ENCODE data around the gene TGM5.

The TGM5 gene

DNA sequence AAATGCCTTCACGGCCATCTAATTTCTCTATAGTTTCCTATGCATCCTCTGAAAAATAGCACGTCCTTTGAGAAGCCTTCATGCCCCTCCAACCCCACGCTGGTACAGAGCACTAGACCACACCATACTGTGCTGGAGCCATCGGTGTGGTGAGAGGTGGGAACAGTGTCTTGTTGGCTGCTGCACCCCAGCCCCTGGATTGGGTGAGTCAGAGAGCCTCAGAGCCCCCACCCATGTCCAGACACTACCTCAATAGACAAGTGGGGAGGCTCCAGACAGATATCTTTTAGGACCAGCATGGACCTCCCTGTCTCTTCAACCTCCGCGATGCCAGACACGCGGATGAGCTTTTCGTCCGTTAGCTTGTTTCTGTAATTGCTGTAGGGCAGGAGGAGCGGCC, 12.1 kb upstream of the TGM5 start:
- H3K36me3 ChIP-seq (ENCODE audit: control insufficient read depth, low read length), result no peaks in the 10 kb centered on the region
- no peaks in the 10 kb centered on the region for H3K79me2 ChIP-seq (ENCODE audit: control insufficient read depth, low read length)
- no peak overlapping the region for H3K4me3 ChIP-seq (ENCODE audit: low read length)
- H3K27me3 ChIP-seq (ENCODE audit: control insufficient read depth, low read length), result no peaks in the 10 kb centered on the region
- H3F3A ChIP-seq (ENCODE audit: control insufficient read depth, insufficient read depth), result no peaks in the 10 kb centered on the region
- H3K9me2 ChIP-seq (replicated peaks; ENCODE audit: control insufficient read depth, low read length), result no peaks in the 10 kb centered on the region
- TF ChIP-seq EZH2phosphoT487 (IDR thresholded peaks at IDR 0.05; ENCODE audit: borderline replicate concordance, low read length), result no peak
- no peak for TF ChIP-seq CTCF (IDR thresholded peaks at IDR 0.05; ENCODE audit: low read depth, low read length, poor library complexity, severe bottlenecking)
- H3K27ac ChIP-seq (ENCODE audit: low read depth, low read length), result no peak overlapping the region
- no peak overlapping the region for H3K4me2 ChIP-seq (ENCODE audit: low read length)
- H3K9me3 ChIP-seq (ENCODE audit: control insufficient read depth, insufficient read depth, low read length), result no peaks in the 10 kb centered on the region
- no peaks in the 10 kb centered on the region for H3K4me1 ChIP-seq (ENCODE audit: control insufficient read depth, low read length)
- H4K20me1 ChIP-seq (ENCODE audit: control insufficient read depth, insufficient read depth, low read depth, low read length), result no peaks in the 10 kb centered on the region

GRCh38 chr15:43277901-43278300, 11.2 kb upstream of the TGM5 start:
- Histone ChIP-seq H3K79me2 (ENCODE audit: control insufficient read depth, low read length) (no peaks in the 10 kb centered on the region), H3K4me3 (ENCODE audit: low read length) (no peak overlapping the region), H3K27me3 (ENCODE audit: control insufficient read depth, low read length) (no peaks in the 10 kb centered on the region), H3K27ac (ENCODE audit: low read depth, low read length) (no peak overlapping the region), H3F3A (ENCODE audit: control insufficient read depth, insufficient read depth) (no peaks in the 10 kb centered on the region), H3K9me3 (ENCODE audit: control insufficient read depth, insufficient read depth, low read length) (no peaks in the 10 kb centered on the region), H3K36me3 (ENCODE audit: control insufficient read depth, low read length) (no peaks in the 10 kb centered on the region), H3K9me2 (replicated peaks; ENCODE audit: control insufficient read depth, low read length) (no peaks in the 10 kb centered on the region), H3K4me2 (ENCODE audit: low read length) (no peak overlapping the region), H4K20me1 (ENCODE audit: control insufficient read depth, insufficient read depth, low read depth, low read length) (no peaks in the 10 kb centered on the region), H3K4me1 (ENCODE audit: control insufficient read depth, low read length) (no peaks in the 10 kb centered on the region)
- TF ChIP-seq CTCF (IDR thresholded peaks at IDR 0.05; ENCODE audit: low read depth, low read length, poor library complexity, severe bottlenecking), result no peak
- TF ChIP-seq EZH2phosphoT487 (IDR thresholded peaks at IDR 0.05; ENCODE audit: borderline replicate concordance, low read length), result no peak

- Histone ChIP-seq H3K4me1 (ENCODE audit: control insufficient read depth, low read length) (no peaks in the 10 kb centered on the region), H3K27me3 (ENCODE audit: control insufficient read depth, low read length) (no peaks in the 10 kb centered on the region), H3K4me3 (ENCODE audit: low read length) (no peak overlapping the region), H3K79me2 (ENCODE audit: control insufficient read depth, low read length) (no peaks in the 10 kb centered on the region), H3K9me3 (ENCODE audit: control insufficient read depth, insufficient read depth, low read length) (peaks cover 2% of the 10 kb centered on the region; the same call in 1 of the 2 replicates), H3F3A (ENCODE audit: control insufficient read depth, insufficient read depth) (no peaks in the 10 kb centered on the region), H3K4me2 (ENCODE audit: low read length) (no peak overlapping the region), H4K20me1 (ENCODE audit: control insufficient read depth, insufficient read depth, low read depth, low read length) (no peaks in the 10 kb centered on the region), H3K36me3 (ENCODE audit: control insufficient read depth, low read length) (no peaks in the 10 kb centered on the region), H3K9me2 (replicated peaks; ENCODE audit: control insufficient read depth, low read length) (no peaks in the 10 kb centered on the region), H3K27ac (ENCODE audit: low read depth, low read length) (no peak overlapping the region)
- TF ChIP-seq CTCF (IDR thresholded peaks at IDR 0.05; ENCODE audit: low read depth, low read length, poor library complexity, severe bottlenecking) (no peak), EZH2phosphoT487 (IDR thresholded peaks at IDR 0.05; ENCODE audit: borderline replicate concordance, low read length) (no peak)
Measured at GRCh38 chr15:43277231-43277823, 10.6 kb upstream of the TGM5 start.

All from DOHH2 (cell line).